ENCODE measurements around the gene ITGB4. TPM values are rescaled to one million over a fixed set of nuclear protein-coding genes. Genes with fewer than 3 reads are reported as not detected.

Gene ITGB4
- total RNA-seq, 1 donor from 2014 or later, result 10.6 TPM

GRCh38 chr17:75752405-75752709 is 31.1 kb downstream of the ITGB4 start:
- TF ChIP-seq, protein P1, sequence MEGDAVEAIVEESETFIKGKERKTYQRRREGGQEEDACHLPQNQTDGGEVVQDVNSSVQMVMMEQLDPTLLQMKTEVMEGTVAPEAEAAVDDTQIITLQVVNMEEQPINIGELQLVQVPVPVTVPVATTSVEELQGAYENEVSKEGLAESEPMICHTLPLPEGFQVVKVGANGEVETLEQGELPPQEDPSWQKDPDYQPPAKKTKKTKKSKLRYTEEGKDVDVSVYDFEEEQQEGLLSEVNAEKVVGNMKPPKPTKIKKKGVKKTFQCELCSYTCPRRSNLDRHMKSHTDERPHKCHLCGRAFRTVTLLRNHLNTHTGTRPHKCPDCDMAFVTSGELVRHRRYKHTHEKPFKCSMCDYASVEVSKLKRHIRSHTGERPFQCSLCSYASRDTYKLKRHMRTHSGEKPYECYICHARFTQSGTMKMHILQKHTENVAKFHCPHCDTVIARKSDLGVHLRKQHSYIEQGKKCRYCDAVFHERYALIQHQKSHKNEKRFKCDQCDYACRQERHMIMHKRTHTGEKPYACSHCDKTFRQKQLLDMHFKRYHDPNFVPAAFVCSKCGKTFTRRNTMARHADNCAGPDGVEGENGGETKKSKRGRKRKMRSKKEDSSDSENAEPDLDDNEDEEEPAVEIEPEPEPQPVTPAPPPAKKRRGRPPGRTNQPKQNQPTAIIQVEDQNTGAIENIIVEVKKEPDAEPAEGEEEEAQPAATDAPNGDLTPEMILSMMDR (IDR thresholded peaks at IDR 0.05; ENCODE audit: borderline replicate concordance), result no peak
- H3K4me3 ChIP-seq, result no peak overlapping the region
- H3K27me3 ChIP-seq (ENCODE audit: low read depth), result no peaks in the 10 kb centered on the region
- H3K9me3 ChIP-seq (replicated peaks), result no peaks in the 10 kb centered on the region
- peaks cover 30% of the 10 kb centered on the region for H3K4me1 ChIP-seq
- peaks cover 8% of the 10 kb centered on the region for H3K36me3 ChIP-seq
- intact Hi-C loops (cut with micrococcal nuclease), result loop anchor here (5.0 kb wide), 1 partner anchor 120 kb away; the partner anchor contains the start of gene SMIM5
- H3K27ac ChIP-seq (replicated peaks), result no peak overlapping the region
- DNase-seq, result no peak

DNA sequence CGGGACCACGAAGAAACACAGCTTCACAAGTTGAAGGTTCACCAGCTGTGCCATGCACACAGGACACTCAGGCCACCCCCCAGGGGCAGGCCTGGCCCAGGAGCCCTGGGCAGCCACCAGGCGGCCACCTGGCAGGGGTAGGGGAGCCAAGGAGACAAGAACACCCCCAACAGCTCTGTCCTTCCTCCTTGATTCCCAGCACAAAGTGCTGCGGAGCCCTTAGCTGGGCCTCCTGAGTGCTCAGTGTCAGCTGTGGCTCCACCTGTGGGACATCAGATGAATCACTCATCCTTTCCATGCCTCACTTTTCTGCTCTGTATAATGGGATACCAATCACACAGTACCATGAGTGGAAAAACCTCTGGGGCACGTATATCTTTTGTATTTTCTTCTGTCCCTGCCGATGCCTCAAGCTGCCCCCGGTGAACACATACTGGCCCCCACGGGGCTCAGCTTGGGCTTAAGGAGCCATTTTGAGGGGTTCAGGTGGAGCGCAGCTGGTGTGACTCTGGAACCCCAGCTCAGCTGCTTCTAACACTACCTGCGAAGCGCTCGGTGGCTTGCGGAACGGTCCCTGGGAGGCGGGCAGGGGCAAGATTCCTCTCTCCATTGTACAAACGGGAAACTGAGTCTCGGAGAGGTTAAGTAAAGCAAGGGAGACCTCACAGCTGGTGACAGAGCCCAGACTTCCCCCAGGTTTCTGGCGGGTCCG is 31.7 kb downstream of the ITGB4 start:
- DNase-seq, result no peak
- H3K27me3 ChIP-seq (ENCODE audit: low read depth), result no peaks in the 10 kb centered on the region
- intact Hi-C loops (cut with micrococcal nuclease), result loop anchor here (5.0 kb wide), 1 partner anchor 121 kb away; the partner anchor contains the start of gene SMIM5
- H3K9me3 ChIP-seq (replicated peaks), result no peaks in the 10 kb centered on the region
- peak overlapping the region; percentile 63 for H3K4me3 ChIP-seq
- TF ChIP-seq, protein P1 (IDR thresholded peaks at IDR 0.05; ENCODE audit: borderline replicate concordance), result no peak
- peaks cover 26% of the 10 kb centered on the region for H3K4me1 ChIP-seq
- H3K27ac ChIP-seq (replicated peaks), result no peak overlapping the region
- H3K36me3 ChIP-seq, result peaks cover 14% of the 10 kb centered on the region

DNA sequence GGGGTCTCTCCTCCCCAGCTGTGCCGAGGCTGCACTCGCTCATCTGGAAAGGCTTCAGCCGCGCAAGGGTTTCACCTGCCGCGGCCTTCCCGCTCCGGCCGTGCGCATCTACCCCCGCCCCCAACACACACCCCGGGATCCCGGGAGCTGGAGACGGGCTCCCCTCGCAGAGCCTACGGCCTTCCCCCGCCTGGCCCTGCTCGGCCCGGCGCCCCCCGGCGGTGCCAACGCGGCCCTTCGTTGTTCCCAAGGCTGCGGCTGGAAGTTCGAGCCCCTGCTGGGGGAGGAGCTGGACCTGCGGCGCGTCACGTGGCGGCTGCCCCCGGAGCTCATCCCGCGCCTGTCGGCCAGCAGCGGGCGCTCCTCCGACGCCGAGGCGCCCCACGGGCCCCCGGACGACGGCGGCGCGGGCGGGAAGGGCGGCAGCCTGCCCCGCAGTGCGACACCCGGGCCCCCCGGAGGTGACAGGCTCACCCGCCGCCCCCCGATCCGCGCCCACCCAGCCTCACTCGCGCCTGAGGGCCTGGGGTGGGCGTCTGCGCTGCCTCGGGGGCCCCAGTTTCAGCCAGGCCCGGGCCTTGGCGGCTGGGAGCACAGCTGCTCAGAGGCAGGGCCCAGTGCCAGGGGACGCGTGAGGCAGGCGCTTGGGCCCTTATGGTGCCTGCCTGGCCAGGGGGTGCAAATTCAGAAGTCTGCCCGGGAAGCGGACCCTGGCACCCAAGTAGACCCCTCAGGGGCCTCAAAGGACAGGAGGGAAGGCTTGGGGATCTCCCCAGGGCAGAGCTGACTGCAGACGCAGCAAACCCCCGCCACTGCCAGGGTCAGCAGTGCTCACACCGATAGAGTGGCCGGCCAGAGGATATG is 32.5 kb downstream of the ITGB4 start:
- DNase-seq, result peak; percentile 78
- Histone ChIP-seq H3K4me3 (peak overlapping the region; percentile 63), H3K9me3 (replicated peaks) (no peaks in the 10 kb centered on the region), H3K4me1 (peaks cover 26% of the 10 kb centered on the region), H3K27me3 (ENCODE audit: low read depth) (no peaks in the 10 kb centered on the region), H3K36me3 (peaks cover 22% of the 10 kb centered on the region), H3K27ac (replicated peaks) (peak overlapping the region; percentile 40)
- TF ChIP-seq, protein P1 (IDR thresholded peaks at IDR 0.05; ENCODE audit: borderline replicate concordance), result peak; percentile 73
- intact Hi-C loops (cut with micrococcal nuclease), result loop anchor here (5.0 kb wide), 1 partner anchor 121 kb away; the partner anchor contains the start of gene SMIM5

GRCh38 chr17:75754378-75755204 is 33.3 kb downstream of the ITGB4 start:
- TF ChIP-seq, protein P1 (IDR thresholded peaks at IDR 0.05; ENCODE audit: borderline replicate concordance), result no peak
- Histone ChIP-seq H3K9me3 (replicated peaks) (no peaks in the 10 kb centered on the region), H3K27me3 (ENCODE audit: low read depth) (no peaks in the 10 kb centered on the region), H3K4me3 (peak overlapping the region; percentile 63), H3K4me1 (peaks cover 24% of the 10 kb centered on the region), H3K36me3 (peaks cover 25% of the 10 kb centered on the region), H3K27ac (replicated peaks) (no peak overlapping the region)
- no peak for DNase-seq
- intact Hi-C loops (cut with micrococcal nuclease), result loop anchor here (5.0 kb wide), 1 partner anchor 122 kb away; the partner anchor contains the start of gene SMIM5

All from left ventricle myocardium inferior (tissue), 1 donor.